ENCODE results near the gene OLIG1.

Gene OLIG1

DNA sequence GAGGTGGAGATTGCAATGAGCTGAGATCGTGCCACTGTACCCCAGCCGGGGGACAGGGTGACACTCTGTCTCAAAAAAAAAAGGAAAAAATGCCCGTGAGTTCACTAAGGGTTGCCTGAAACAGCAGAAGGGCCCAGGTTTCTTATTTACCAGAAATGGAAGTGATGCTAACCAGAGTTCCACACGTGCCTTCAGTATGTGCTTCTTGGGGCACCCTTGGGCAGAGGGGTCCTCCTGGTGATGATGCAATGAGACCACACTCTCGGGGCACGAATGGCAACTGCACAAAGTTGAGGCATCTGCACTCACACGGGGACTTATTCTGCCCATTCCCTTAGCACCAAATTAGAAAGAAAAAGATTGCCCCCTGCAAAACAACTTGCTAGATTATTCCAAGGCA is 29.2 kb downstream of the OLIG1 start:
- no peak for DNase-seq (ENCODE audit: low read depth in 1 of 2, low spot score in 1 of 2)

DNA sequence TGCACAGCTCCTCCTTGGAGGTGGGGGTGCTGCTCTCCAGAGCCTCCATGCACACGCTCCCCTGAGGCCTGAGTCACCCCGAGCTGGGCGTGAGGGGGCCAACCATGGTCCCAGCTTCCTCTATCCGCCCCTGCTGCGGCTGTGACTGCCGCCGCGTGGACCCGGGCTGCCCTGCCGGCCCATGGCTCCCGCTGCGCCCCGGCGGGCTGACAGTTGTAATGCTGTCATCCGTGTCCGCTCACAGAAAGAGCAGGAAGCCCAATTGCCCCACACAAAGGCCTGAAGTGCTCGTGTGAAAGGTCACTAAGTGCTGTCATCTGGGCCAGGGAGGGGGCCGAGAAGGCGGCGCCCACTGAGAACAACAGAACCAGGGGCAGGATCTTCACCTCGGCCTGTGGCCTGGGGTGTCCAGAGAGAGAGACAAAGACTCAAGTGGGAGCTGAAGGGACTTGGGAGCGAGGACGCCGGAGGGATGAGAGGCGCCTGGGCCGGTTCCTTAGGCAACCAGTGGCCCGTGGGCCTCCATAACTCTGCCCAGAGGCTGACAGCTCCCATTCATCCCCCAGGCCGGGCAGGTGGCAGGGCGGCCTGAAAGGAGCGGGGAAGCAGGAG is 31.5 kb downstream of the OLIG1 start:
- DNase-seq (ENCODE audit: low read depth in 1 of 2, low spot score in 1 of 2): no peak

DNA sequence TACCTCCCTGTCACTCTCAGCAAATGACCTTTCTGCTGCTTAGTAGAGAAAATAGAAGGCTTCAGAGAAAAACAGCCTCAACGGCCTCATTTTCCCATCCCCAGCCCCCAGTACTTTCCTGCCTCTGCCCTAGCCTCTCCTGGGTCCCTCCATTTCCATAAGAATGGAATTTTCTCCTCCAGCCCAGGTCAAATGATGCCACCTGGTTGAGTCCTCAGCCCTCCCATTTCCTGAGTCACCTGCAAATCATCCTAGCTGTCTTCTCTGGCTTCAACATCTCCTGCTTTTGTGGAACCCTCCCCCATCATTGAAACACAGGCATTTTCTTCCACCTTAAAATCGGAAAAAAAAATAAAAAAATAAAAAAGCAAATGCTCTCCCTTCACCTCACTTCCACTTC is 35.1 kb downstream of the OLIG1 start:
- no peak for DNase-seq (ENCODE audit: low read depth in 1 of 2, low spot score in 1 of 2)

DNA sequence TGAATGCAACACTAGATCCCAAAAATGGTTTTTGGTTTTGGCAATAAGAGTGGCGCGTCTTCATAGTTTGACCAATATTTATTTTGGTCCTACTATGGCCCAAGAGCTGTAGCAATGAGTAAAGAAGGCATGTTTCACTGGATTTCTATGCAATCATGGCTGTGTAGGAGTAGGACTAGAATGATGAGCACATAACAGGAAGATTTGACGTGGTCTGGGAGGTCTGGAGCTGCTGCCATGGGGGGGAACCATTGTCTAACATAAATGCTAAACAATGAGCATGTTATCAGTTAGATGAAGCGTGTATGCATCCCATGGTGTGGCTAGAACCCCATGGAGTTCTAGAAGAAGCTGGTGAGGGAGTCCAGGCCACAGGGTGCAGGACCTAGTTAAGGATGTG is 38.3 kb downstream of the OLIG1 start:
- DNase-seq (ENCODE audit: low read depth in 1 of 2, low spot score in 1 of 2): no peak

DNA sequence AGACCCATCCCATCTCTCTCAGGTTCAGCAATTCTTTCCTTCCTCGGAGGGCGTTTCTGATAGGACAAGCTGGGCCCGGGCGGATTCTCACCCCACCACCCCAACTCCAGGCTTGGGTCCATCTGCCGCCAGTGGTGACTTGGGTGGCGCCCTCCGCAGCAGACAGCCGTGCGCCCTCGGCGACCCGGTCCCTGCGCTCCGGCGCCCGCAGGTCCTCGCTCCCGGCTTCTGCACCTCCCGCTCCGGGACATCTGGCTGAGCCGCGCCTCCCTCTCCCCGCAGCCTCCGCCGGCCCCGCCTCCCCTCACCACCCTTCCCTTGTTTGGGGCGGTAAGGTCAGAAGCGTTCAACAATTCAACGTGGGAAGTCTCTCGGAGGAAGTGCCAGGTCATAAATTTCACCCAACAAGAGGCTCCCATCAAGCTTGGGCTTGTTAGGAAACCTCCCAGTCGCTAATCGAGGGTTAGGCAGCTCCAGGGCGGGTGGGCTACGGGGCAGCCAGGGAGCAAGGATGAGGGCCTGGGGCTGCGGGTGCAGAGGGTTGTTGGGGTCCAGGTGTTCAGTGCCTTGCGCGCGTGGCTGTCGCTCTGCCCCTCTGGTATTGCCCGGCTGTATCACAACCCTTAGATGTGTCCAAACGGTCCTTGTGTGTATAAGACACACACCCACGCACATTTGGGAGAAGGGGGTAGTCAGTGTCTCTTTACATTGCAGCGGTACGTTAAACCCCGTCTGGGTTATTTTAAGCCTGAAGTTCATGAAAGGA is 39.8 kb downstream of the OLIG1 start:
- DNase-seq (ENCODE audit: low read depth in 1 of 2, low spot score in 1 of 2): peak in 1 of 2 donors; percentile 8

DNA sequence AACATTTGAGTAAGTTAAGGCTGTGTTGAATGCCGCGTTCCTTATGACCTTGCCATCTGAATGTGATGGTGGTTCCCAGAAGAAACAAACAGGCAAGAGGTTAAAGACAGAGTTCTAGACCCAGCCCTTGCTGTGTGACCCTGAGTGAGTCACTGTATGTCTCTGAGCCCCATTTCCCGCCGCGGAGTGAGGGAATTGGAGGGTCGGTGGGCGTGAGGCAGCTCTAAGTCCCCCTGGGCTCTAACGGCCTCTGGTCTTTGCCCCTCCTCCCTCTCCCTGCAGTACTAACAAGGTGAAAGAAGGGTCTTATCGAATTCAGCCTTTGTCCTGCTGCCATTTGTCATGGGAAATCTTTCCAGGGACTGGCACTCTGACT is 40.4 kb downstream of the OLIG1 start:
- no peak for DNase-seq (ENCODE audit: low read depth in 1 of 2, low spot score in 1 of 2)

DNA sequence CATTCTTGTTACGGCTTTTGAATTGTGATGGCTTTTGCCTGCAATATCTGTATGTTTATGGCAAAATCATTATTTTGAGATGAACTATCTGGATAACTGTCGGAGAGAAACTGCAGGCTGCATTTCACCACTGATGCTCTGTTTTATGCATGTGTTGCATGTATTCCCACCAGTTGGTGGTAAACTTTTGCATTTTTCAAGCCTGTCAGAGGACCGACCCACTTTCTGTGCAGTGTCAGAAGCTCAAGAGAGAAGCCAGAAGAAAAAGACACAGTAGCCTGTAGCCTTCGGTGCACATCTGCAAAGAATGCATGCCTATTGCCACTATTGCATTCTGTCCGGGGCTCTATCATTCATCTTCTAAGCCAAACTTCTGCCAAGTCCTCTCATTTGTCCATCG is 41.6 kb downstream of the OLIG1 start:
- DNase-seq (ENCODE audit: low read depth in 1 of 2, low spot score in 1 of 2): no peak

DNA sequence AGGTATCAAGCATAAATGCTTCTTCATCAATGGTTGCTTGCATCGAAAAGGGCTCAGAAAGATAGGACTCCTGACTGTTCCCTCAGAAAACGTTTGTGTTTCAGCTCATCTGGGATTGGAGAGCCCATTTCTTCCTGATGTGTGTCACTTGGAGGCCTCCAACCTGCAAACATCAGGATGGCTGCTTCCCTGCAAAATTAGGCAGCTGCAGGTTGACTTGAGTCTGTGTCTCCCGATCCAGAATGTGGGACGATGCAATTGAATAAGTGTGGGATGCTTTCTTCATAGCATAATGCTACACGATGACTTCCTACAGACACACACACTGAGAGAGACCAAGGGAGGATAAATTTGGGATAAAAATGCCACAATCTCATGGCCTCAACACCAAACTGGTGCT is 42.2 kb downstream of the OLIG1 start:
- DNase-seq (ENCODE audit: low read depth in 1 of 2, low spot score in 1 of 2): no peak

DNA sequence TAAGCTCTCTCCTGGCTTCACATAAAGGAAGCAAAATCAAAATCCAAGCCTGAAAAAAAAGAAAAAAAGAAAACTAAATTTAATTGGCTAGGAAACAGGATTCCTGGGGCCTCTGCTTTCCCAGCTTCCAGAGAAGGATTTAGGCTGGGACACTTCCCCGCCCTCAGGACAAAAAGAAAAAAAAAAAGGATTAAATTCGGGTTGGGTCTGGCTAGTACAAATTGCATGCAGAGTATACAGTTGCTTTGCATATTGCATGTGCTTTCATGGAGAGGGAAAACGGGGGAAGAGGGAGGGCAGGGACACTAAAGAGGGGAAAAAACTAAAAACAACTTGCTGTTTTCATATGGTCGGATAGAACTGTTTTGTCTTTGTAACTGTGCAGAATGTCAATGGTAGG is 42.7 kb downstream of the OLIG1 start:
- DNase-seq (ENCODE audit: low read depth in 1 of 2, low spot score in 1 of 2): no peak

DNA sequence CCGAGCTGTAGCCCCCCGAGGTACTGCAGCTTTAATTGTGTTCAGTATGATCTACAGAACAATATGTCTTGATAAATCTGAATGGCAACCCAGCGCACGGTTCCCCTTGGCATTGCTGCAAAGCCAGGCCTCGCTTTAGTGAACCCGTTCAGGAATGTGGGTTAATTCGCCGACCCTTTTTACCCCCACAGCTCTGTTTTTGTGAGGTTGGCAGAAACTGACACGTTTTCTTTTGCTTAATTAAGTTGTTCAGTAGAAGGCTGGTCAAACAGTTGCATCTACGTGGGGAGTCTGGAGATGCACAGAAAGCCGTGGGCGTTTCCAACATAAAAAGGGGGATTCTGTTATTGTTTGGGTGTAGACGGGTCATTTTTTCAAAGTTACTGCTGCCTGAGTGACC is 43.2 kb downstream of the OLIG1 start:
- no peak for DNase-seq (ENCODE audit: low read depth in 1 of 2, low spot score in 1 of 2)

DNA sequence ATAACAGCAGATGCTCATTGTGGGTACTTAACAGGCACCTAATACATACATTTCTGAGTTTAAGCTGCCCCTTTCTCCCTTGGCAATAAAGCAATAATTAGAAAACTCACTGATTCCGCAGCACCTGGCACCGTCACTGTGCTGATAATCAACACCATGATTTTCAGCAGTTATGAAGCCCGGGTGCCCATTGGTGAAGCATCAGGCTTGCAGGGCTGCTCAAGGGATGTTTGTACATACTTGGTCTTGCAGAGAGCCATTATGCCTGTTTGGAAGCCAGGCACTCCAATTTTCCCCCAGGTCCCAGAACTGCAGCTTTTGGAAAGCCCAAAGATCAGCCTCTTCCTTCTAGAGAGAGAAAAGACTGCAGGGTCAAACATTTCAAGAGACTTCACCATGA is 44.3 kb downstream of the OLIG1 start:
- no peak for DNase-seq (ENCODE audit: low read depth in 1 of 2, low spot score in 1 of 2)

DNA sequence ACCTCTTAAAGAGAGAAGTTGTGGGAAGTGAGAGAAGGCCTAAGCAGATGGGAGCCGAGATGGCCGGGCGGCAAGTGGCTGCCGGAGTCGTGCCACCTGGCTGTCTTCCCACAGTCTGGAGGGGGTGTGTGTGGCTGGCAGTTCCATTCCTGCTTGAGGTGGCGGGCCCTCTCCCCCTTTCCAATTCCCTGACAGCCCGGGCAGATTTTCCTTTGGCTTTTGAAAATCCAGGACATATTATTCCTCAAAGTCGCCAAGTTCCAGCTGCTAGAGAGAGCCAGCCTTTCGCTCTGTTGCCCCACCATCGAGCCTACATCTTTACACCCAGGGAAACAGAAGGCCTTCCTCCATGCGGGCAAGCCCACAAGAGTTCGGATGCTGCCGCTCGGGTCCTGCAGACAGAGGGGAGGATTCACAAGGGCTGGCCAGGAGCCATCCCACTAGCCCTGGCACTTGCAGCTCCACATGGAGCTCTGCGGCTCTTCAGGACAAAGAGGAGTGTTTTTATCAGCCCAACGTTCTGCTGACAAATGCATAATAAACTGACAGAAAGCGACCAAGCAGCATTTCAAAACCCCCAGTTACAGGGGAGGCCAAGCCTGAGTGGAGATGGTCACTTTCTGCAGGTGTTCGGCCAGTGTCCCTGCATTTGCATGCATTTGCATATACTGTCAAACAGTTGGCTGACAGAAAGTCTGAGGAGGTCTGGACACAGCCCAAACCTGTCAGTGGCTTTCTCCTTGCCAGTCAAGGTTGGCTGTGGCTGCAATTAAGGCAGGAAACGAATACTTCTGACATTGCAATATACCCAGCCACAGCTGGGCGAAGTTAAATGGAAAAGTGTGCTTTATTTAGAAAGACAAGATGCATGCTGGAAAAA is 45.9 kb downstream of the OLIG1 start:
- DNase-seq (ENCODE audit: low read depth in 1 of 2, low spot score in 1 of 2): no peak

DNA sequence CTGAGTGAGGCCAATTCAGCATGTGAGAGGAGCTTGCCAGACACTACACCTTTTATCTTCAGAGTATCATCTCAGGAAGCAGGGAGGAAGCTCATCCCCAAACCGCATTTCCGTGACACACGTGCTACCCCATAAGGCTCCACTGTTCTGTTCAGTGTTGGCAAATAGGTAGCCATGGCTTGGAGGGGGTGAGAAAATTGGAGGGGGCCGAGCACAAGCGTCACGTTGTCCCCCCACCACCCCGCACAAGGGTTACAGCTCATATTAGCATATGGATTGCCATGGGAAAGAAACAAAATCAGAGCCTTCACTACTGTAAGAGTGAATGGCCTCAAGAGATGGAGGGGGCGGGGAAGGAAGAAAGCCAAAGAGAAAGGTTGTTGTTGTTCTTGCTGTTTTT is 46.7 kb downstream of the OLIG1 start:
- no peak for DNase-seq (ENCODE audit: low read depth in 1 of 2, low spot score in 1 of 2)

DNA sequence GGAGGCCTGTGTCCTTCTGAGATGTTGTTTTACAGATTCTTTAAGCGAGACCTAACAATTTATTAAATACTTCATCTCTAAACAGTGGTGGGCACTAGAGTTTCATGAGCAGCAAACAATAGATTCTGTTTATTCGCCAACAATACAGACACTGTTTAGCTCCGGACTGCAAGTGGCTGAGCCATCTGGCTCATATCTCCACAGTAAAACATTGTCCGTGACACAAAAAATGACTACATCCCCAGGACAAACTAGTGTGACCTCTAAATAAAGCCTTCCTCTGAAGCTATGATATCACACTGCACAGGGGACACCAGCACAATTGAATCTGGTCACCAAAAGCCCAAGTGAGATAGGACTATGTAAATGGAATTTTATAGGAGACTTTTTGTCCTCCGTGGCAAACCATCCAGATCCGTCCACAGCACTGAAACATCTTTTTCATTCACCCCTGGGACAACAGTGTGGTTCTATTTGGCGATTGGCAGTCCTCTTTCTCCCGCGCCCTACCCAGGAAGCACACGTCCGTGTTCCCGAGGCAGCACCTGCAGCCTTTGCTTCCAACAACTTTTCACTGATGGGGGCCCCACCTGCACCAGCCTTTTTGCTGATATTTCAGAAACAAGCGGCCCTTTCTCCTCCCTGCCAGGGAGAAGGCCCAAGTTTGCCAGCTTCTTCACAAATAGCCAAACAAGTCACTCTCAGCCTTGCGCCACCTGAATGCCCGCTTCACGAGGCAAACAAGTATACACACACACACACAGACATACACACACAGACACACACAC is 47.4 kb downstream of the OLIG1 start:
- DNase-seq (ENCODE audit: low read depth in 1 of 2, low spot score in 1 of 2): no peak
